ENCODE results near the gene FBXW11. TPM values are rescaled to one million over a fixed set of nuclear protein-coding genes. Genes with fewer than 3 reads are reported as not detected.

FBXW11 gene
- total and polyA plus RNA-seq, 10 of the 15 experiments (the other 5 are each of a cell fraction or from before 2014, with no cell fraction given): 4.3 to 61.5 (median 40.0) TPM

- RAD21 ChIA-PET (ENCODE audit: unreplicated experiment): no interaction called here
Observed at GRCh38 chr5:171857489-171857876, 149.0 kb downstream of the FBXW11 start.

More at GRCh38 chr5:171857489-171857876, 149.0 kb downstream of the FBXW11 start:
- Histone ChIP-seq H3K4me3 (no peak overlapping the region), H3K27me3 (replicated peaks in 1 of 2; ENCODE audit: control insufficient read depth in 2 of 2, insufficient read depth in 2 of 2, low read length in 1 of 2) (no peaks in the 10 kb centered on the region), H3K79me2 (ENCODE audit: control insufficient read depth, insufficient read depth, low read length) (no peaks in the 10 kb centered on the region), H3K9me3 (replicated peaks; ENCODE audit: control insufficient read depth, insufficient read depth, low read length) (no peaks in the 10 kb centered on the region), H3K4me1 (ENCODE audit: control insufficient read depth, insufficient read depth, low read length) (no peaks in the 10 kb centered on the region), H3K36me3 (ENCODE audit: control insufficient read depth in 2 of 2, insufficient read depth in 2 of 2, low read length in 1 of 2) (peaks cover 0 to under 1% of the 10 kb centered on the region in 2 experiments; a peak in 2 of 4 replicates), H4K20me1 (ENCODE audit: control insufficient read depth, insufficient read depth) (no peaks in the 10 kb centered on the region), H3K27ac (ENCODE audit: control insufficient read depth, insufficient read depth) (no peak overlapping the region), H2AFZ (ENCODE audit: control insufficient read depth, low read depth, low read length) (no peak overlapping the region), H3K4me2 (ENCODE audit: control insufficient read depth, insufficient read depth) (no peak overlapping the region), H3K9ac (ENCODE audit: control insufficient read depth, insufficient read depth, low read length) (no peak overlapping the region)
- no TSS peak for BruUV-seq (replicated peaks)
- TF ChIP-seq HCFC1 (IDR thresholded peaks at IDR 0.05; ENCODE audit: low read length) (no peak), ZNF217 (IDR thresholded peaks at IDR 0.05) (no peak), CUX1 (IDR thresholded peaks at IDR 0.05; ENCODE audit: insufficient replicate concordance, low read depth, low read length) (no peak), ZNF622 (IDR thresholded peaks at IDR 0.05) (no peak), ZNF274 (IDR thresholded peaks at IDR 0.05; ENCODE audit: insufficient read depth, insufficient read length) (no peak), POU2F2 (IDR thresholded peaks at IDR 0.05; ENCODE audit: borderline replicate concordance, low read depth, low read length) (no peak), TARDBP (IDR thresholded peaks at IDR 0.05; ENCODE audit: borderline replicate concordance) (no peak), RAD51 (IDR thresholded peaks at IDR 0.05) (no peak)
- TF ChIP-seq, protein P1, sequence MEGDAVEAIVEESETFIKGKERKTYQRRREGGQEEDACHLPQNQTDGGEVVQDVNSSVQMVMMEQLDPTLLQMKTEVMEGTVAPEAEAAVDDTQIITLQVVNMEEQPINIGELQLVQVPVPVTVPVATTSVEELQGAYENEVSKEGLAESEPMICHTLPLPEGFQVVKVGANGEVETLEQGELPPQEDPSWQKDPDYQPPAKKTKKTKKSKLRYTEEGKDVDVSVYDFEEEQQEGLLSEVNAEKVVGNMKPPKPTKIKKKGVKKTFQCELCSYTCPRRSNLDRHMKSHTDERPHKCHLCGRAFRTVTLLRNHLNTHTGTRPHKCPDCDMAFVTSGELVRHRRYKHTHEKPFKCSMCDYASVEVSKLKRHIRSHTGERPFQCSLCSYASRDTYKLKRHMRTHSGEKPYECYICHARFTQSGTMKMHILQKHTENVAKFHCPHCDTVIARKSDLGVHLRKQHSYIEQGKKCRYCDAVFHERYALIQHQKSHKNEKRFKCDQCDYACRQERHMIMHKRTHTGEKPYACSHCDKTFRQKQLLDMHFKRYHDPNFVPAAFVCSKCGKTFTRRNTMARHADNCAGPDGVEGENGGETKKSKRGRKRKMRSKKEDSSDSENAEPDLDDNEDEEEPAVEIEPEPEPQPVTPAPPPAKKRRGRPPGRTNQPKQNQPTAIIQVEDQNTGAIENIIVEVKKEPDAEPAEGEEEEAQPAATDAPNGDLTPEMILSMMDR (IDR thresholded peaks at IDR 0.05 in 2 of 3, conservative IDR thresholded peaks at IDR 0.05 in 1 of 3; ENCODE audit: control insufficient read depth in 2 of 3, extremely low read depth in 1 of 3, insufficient read depth in 1 of 3, low read depth in 3 of 3, low read length in 3 of 3): no peak
- ChIA-PET CTCF (interaction anchor here (1.0 to 1.6 kb wide), 2 partner anchors 16 to 439 kb away, joined by 4 read pairs; no protein-coding TSS in a partner anchor), POLR2A (no interaction called here), SMC1A (ENCODE audit: uncharacterized antibody, unreplicated experiment) (no interaction called here)
- DNase-seq (ENCODE audit: low read depth, low spot score) (no peak), ATAC-seq (no peak), FAIRE-seq (no peak)
- intact Hi-C loops (cut with micrococcal nuclease; ENCODE audit: unreplicated experiment) (no loop called here), in situ Hi-C loops (cut with MboI) (no loop called here)
- 97% methylated on average over 12 of the region's 12 CpGs for WGBS (ENCODE audit: insufficient coverage, insufficient replicate concordance, low lambda C conversion rate, missing lambda C conversion rate)
